Chondrocyte (in vitro differentiated cells): Measurements from ENCODE around the gene GPR3. TPM values are rescaled to one million over a fixed set of nuclear protein-coding genes. Genes with fewer than 3 reads are reported as not detected.
A peak's percentile ranks its signal among the peaks of the same experiment; 100 is the strongest.

Experiments used
- DNase-seq: peaks from one replicate; pipeline ENCODE4 v3.0.0; 2021; ENCODE audit warnings: mixed read lengths, low spot score
- H3K27ac Mint-ChIP-seq: one replicate; pipeline ENCODE4 v1.8.0; 2021; ENCODE audit warnings: mild to moderate bottlenecking, moderate library complexity, mixed read lengths; ENCODE audit not compliant: unreplicated experiment
- H3K27me3 Mint-ChIP-seq: 2 replicates; pipeline ENCODE4 v1.8.0; 2021; ENCODE audit warnings: low read depth, mixed read lengths
- H3K36me3 Mint-ChIP-seq: 2 replicates; pipeline ENCODE4 v1.8.0; 2021; ENCODE audit warnings: low read depth, mixed read lengths
- H3K4me1 Mint-ChIP-seq: 2 replicates; pipeline ENCODE4 v1.8.0; 2021; ENCODE audit warnings: low read depth, mild to moderate bottlenecking, mixed read lengths
- H3K4me3 Mint-ChIP-seq: one replicate; pipeline ENCODE4 v1.8.0; 2021; ENCODE audit warnings: mild to moderate bottlenecking, moderate library complexity, mixed read lengths; ENCODE audit not compliant: unreplicated experiment
- H3K9me3 Mint-ChIP-seq: 2 replicates; pipeline ENCODE4 v1.8.0; 2021; ENCODE audit warnings: low read depth, mixed read lengths
- total RNA-seq: library from RNA; stranded (reverse); gene quantifications from 3 replicates; pipeline ENCODE4 v1.2.1, GENCODE V29; 2021
- TF ChIP-seq, protein P1 (sequence below): fragments of 200-600 bp; sonication (generic); IDR thresholded peaks from 2 replicates; pipeline ENCODE4 v1.5.0; 2021; ENCODE audit warnings: antibody characterized with exemption, mild to moderate bottlenecking, moderate library complexity

Gene GPR3
- total RNA-seq, 1 donor from 2014 or later: 0.32 TPM

DNA sequence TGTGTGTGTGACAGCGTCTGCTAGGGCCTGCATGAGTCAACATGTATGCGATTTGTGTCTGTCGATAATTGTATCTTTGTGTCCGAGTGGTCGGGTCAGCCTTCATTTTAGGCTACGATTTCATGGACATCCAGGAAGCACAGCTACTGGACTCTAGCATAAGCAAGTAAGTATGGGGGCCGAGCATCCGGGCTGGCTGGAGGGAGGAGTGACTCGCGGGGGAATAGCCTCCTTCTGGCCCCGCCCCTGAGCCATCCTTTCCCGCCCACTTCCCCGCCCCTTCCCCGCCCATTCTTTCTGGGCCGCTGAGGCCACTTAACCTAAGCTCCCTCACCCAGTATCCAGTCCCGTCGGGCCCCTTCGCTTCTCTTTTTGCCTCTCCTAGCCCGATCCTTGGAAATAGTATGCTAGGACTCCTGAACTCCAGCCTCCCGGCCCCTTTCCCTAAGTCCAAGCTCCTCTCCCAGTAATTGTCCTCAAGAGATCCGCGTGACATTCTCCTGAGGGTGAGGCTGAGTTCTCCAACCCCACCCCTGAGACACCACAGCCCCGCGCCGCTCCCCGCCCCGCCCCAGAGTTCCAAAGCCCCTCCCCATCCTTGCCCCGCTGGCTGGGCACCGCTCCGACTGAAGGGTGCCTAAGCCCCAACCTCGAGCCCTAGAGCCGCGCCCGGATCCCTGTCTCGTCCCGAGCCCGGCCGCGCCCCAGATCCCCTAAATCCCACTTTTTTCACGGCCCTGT, 26.9 kb upstream of the GPR3 start:
- Mint-ChIP-seq H3K4me3 (peak overlapping the region; percentile 91), H3K27me3 (no peaks in the 10 kb centered on the region), H3K4me1 (peaks cover 24% of the 10 kb centered on the region), H3K36me3 (peaks cover 22% of the 10 kb centered on the region), H3K9me3 (no peaks in the 10 kb centered on the region), H3K27ac (peak overlapping the region; percentile 99)
- peak; percentile 94 for DNase-seq
- TF ChIP-seq, protein P1, sequence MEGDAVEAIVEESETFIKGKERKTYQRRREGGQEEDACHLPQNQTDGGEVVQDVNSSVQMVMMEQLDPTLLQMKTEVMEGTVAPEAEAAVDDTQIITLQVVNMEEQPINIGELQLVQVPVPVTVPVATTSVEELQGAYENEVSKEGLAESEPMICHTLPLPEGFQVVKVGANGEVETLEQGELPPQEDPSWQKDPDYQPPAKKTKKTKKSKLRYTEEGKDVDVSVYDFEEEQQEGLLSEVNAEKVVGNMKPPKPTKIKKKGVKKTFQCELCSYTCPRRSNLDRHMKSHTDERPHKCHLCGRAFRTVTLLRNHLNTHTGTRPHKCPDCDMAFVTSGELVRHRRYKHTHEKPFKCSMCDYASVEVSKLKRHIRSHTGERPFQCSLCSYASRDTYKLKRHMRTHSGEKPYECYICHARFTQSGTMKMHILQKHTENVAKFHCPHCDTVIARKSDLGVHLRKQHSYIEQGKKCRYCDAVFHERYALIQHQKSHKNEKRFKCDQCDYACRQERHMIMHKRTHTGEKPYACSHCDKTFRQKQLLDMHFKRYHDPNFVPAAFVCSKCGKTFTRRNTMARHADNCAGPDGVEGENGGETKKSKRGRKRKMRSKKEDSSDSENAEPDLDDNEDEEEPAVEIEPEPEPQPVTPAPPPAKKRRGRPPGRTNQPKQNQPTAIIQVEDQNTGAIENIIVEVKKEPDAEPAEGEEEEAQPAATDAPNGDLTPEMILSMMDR: no peak

DNA sequence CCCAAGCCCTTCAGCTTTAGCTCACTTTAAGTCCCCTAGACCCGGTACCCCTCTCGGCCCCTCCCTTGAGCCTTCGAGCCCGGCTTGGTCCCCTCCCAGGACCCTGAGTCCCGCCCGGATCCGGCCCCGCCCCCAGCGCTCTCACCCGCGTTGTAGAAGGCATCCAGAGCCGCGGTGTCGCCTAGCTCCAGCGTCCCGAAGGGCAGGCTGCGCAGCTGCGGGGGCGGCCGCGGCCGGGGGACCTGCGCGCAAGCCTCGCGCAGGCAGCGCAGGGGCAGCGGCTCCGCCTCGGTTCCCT, 26.4 kb upstream of the GPR3 start:
- peak overlapping the region; percentile 91 for H3K4me3 Mint-ChIP-seq
- peak overlapping the region; percentile 99 for H3K27ac Mint-ChIP-seq
- no peaks in the 10 kb centered on the region for H3K9me3 Mint-ChIP-seq
- TF ChIP-seq, protein P1: no peak
- no peaks in the 10 kb centered on the region for H3K27me3 Mint-ChIP-seq
- H3K4me1 Mint-ChIP-seq: peaks cover 24% of the 10 kb centered on the region
- DNase-seq: peak; percentile 94
- H3K36me3 Mint-ChIP-seq: peaks cover 19% of the 10 kb centered on the region

DNA sequence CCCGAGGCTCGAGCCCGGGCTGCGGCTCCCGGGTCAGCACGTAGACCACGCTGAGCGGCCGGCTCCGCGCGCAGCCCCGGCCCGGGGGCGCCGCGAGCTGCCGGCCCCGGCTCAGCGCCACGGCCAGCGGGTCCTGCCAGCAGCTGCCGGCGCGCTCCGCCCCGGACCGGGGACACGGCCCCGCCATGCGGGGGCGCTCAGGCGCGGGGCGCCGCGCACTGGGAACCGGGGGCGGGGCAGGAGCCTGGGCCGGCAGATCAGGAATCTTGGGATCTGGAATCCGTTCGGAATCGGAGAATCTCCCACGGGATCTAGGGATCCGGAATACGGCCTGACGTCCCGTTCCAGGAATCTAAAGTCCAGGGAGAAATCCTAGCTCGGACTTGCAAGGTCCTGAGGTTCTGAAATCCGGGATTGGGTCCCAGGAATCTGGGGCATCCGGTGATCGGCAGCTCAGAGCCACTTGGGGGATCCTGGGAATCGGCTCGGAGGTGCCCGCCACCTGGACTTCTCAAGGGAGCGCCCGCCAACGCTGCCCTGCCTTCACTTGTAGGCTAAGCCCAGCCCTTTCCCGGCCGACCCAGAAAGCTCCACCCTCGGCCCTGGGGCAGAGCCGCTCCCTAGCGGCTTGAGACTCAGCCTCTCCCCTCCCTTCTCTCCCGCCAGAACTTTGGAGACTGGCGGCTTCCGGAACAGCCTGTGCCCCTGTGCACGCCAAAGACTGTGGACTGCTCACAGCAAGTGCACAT, 25.8 kb upstream of the GPR3 start, which contains the start of gene MAP3K6:
Gene MAP3K6, minus strand, starts transcription at position 551 of the 749 bp plus-strand sequence. Its CDS starts 364 bp downstream, at position 187.
- H3K27me3 Mint-ChIP-seq: no peaks in the 10 kb centered on the region
- H3K27ac Mint-ChIP-seq: peak within 1 kb of the TSS; percentile 99
- H3K36me3 Mint-ChIP-seq: peaks cover 16% of the 10 kb centered on the region

DNA sequence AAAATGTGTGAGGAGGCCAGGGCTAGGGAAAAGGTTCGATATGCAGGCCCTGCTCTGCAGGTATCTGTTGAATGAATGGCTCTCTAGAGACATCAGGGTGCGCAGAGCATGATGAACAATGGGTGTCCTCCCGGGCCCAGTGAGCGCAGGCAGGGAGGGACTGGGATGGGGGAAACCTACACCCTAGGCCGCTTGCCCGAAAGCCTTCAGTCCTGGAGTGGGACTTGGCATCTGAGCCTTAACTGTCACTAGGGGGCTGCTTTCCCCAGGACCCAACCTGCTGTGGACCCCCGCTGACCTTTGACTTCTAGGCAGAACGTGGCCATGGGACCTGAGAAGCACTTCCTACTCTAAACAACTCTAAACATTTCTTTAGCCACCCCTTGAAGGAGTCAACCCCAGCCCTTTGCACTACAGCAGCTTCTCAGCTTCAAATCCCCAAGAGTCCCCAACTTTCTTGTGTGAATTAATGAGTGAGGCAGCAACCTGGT, 25.2 kb upstream of the GPR3 start:
- H3K9me3 Mint-ChIP-seq: no peaks in the 10 kb centered on the region
- peaks cover 24% of the 10 kb centered on the region for H3K4me1 Mint-ChIP-seq
- peak overlapping the region; percentile 86 for H3K27ac Mint-ChIP-seq
- no peak for DNase-seq
- peaks cover 13% of the 10 kb centered on the region for H3K36me3 Mint-ChIP-seq
- H3K27me3 Mint-ChIP-seq: no peaks in the 10 kb centered on the region
- H3K4me3 Mint-ChIP-seq: peak overlapping the region; percentile 73
- TF ChIP-seq, protein P1: no peak

More for the DNA sequence above, 25.8 kb upstream of the GPR3 start, which contains the start of gene MAP3K6:
- TF ChIP-seq, protein P1: peak; percentile 74
- Mint-ChIP-seq H3K9me3 (no peaks in the 10 kb centered on the region), H3K4me1 (peaks cover 24% of the 10 kb centered on the region), H3K4me3 (peak within 1 kb of the TSS; percentile 91)
- peak; percentile 95 for DNase-seq

DNA sequence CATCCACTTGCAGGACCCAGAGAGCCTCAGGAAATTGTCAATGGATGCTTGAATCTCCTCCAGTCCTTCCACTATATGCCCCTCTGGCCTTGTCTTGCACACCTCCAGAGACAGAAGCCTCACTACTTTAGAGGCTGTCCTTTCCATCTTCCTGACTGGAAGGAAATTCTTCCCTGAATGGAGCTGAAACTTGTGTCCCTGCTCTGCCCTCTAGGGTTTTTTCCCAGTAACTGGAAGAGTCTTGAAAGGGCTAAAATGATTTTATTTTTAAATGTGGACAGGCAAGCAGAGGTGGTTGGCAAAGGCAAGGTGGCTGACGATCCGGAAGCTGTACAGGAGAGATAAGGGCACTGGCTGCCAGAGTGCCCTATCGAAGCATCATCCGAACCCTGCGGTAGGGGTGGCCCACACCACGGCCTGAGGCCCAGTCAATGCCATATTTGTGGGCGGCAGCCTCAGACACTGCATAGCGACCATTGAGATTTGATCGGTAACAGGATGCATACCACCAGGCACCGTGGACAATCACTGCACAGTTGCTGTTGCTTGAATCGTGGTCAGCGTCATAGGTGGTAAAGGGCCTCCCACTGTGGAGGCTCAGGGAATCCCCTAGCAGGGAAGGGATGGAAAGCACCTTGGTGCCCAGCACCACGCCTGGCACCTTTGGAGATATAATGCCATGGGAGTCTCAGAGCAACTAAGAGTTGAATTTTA, 23.4 kb upstream of the GPR3 start:
- Mint-ChIP-seq H3K27ac (no peak overlapping the region), H3K9me3 (no peaks in the 10 kb centered on the region), H3K27me3 (no peaks in the 10 kb centered on the region), H3K36me3 (peaks cover 3% of the 10 kb centered on the region), H3K4me3 (no peak overlapping the region), H3K4me1 (peaks cover 23% of the 10 kb centered on the region)
- TF ChIP-seq, protein P1: peak; percentile 65
- DNase-seq: peak; percentile 61
